GM18505 (cell line): ENCODE results near the gene SUPT3H.

Experiments
- ATAC-seq: cut with Tn5 transposase; IDR thresholded peaks from one replicate; pipeline ENCODE4 v1.9.1; 2021; ENCODE audit not compliant: unreplicated experiment
- POLR2A ChIP-seq: IDR thresholded peaks from 4 replicates; pipeline ENCODE4 v1.6.1; 2011; ENCODE audit warnings: borderline replicate concordance; ENCODE audit not compliant: insufficient read depth, insufficient read length; ENCODE audit errors: extremely low read depth

SUPT3H gene

DNA sequence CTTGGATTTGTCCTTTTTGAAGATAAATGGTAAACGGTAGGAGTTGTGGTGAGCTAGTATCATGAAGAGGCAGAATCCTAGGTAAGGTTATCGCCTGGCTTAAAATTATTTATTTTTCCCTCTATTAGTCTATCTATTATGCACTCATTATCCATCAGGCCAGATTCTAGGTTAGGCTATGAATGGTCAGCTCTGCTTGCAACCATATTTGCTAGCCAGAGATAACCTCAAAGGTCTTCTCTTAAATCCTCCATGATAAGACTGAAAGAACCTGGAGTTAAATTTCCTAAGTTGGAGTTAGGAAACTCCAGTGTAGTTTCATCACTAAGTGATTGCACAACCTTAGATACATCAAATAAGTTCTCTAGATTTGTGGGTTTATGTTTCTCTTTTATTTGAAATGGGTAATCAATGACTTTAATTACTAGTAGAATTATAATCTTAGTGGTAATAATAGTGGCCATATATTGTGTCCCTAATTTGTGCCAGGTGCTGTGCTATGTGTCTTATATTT, 351.7 kb downstream of the SUPT3H start:
- ATAC-seq: no peak
- TF ChIP-seq POLR2A: no peak

DNA sequence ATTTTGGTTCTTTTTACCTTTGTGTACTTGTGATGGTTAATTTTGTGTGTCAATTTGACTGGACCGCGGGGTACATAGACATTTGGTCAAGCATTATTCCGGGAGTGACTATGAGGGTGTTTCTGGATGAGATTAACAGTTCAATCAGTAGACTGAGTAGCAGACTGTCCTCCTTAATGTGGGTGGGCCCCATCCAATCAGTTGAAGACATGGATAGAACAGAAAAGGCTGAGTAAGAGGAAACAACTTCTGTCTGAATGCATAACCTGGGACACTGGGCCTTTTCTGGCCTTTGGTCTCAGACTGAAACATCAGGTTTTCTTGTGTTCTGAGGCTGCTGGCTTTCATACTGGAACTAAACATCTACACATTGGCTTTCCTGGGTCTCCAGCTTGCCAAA, 353.1 kb downstream of the SUPT3H start:
- TF ChIP-seq POLR2A: no peak
- ATAC-seq: no peak

- TF ChIP-seq POLR2A: no peak
- ATAC-seq: no peak
Observed at GRCh38 chr6:45021676-45022075, 356.1 kb downstream of the SUPT3H start.

- no peak for ATAC-seq
Observed at GRCh38 chr6:45012687-45013086, 365.0 kb downstream of the SUPT3H start.

GRCh38 chr6:45009576-45009975, 368.2 kb downstream of the SUPT3H start:
- no peak for TF ChIP-seq POLR2A
- no peak for ATAC-seq

More at GRCh38 chr6:45012687-45013086, 365.0 kb downstream of the SUPT3H start:
- TF ChIP-seq POLR2A: no peak

DNA sequence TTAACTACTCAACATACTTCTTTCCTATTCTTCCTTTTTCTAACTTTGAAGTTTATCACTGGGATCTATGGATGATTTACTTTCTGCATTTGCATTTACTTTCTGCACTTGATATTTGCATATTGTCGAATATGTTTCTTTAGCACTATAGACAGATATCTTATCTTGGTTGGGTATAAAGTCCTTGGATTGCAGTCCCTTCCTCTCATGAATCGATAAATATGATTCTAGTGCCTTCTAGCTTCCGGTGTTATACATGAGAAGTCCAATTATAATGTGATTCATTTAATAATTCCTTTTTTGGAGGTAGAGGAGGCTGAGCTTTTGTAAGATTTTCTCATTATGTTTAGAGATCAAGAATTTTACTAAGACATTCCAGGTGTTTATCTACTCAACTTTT, 370.8 kb downstream of the SUPT3H start:
- no peak for TF ChIP-seq POLR2A
- no peak for ATAC-seq

DNA sequence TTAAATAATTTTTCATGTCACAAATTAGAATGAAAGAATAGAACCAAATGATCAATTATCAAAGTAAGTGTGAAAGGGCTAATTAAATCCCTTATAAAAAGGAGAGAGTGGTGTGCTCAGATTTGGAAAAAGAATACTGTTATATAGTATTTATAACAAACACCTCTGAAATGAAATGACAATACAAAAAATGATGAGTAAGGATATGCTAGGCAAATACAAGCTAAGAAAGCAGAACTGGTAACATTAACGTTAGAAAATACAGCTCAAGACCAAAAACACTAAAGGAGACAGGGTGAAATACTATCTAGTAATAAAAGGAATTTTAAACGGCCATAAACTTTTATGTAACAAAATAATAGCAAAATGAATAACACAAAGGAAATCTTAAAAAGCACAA, 373.8 kb downstream of the SUPT3H start:
- TF ChIP-seq POLR2A: no peak
- ATAC-seq: no peak

GRCh38 chr6:45003387-45003786, 374.3 kb downstream of the SUPT3H start:
- TF ChIP-seq POLR2A: no peak
- no peak for ATAC-seq

GRCh38 chr6:45002390-45003105, 375.2 kb downstream of the SUPT3H start:
- TF ChIP-seq POLR2A: no peak
- ATAC-seq: no peak

- ATAC-seq: peak; percentile 97
- TF ChIP-seq POLR2A: no peak
Observed at GRCh38 chr6:45001663-45002062, 376.1 kb downstream of the SUPT3H start.

DNA sequence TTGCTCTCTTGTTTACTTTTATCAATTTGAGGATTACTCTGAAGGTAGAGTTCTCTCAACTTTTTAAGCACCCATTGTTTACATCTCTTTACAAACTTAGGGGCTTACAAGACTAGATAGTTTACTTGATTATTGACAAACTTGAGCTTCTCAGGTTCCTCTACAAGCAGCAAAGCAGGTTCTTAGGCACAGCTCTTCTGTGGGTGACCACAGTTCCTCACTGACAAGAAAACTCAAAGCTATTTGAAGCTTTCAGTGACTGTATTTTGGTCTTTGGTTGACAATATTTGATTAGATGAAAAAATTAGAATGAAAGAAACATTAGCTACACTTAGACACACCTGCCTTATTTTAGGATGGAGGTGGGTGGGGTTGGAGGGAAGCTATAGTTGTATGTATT, 376.9 kb downstream of the SUPT3H start:
- TF ChIP-seq POLR2A: no peak
- no peak for ATAC-seq

- ATAC-seq: no peak
- TF ChIP-seq POLR2A: no peak
Observed at GRCh38 chr6:44999066-44999465, 378.7 kb downstream of the SUPT3H start.

DNA sequence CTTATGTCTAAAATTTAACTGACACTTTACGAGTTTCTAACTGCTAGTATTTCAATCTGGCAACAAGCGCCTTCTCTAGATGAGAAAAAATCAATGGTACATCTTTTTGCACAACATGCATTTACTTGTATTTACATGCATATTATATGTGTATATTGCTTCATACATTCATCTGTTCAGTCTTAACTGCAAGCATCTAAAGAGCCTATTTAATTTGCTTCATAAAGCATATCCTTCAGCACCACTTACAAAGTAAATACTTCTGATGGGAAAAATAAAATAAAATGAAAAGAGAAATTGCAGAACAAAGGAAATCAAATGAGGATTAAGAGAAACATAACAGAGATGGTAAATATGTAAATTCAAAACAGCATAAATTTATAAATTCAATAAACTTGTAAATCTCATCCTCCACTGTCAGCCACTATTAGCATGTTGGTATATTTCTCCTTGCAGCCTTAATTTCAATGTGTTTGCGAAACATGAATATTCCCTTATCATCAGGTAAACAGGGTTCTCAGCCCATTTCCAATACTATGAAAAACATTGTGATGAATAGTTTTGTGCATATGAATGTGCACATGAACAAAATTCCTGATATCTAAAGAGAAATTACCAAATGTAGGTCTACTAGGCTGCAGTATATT, 382.1 kb downstream of the SUPT3H start:
- no peak for ATAC-seq
- TF ChIP-seq POLR2A: no peak

GRCh38 chr6:44989391-44989790, 388.3 kb downstream of the SUPT3H start:
- TF ChIP-seq POLR2A: no peak
- ATAC-seq: no peak
